ENCODE results near the gene HSPBP1.
A peak's percentile ranks its signal among the peaks of the same experiment; 100 is the strongest.
"Not testable (repeated sequence)": the region's sequence is repeated elsewhere in the genome, so short reads cannot be mapped to it uniquely, and the experiment has no call there.

Gene HSPBP1, protein sequence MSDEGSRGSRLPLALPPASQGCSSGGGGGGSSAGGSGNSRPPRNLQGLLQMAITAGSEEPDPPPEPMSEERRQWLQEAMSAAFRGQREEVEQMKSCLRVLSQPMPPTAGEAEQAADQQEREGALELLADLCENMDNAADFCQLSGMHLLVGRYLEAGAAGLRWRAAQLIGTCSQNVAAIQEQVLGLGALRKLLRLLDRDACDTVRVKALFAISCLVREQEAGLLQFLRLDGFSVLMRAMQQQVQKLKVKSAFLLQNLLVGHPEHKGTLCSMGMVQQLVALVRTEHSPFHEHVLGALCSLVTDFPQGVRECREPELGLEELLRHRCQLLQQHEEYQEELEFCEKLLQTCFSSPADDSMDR

GRCh38 chr19:55279770-55280643 is at the start of gene HSPBP1:
Gene HSPBP1 (minus strand): TSS chr19:55280110. CDS start chr19:55279608, 502 bp downstream.
- peak; percentile 92 to 98 (median 96) for DNase-seq (ENCODE audit: low read depth in 2 of 3, low spot score in 1 of 3)

DNA sequence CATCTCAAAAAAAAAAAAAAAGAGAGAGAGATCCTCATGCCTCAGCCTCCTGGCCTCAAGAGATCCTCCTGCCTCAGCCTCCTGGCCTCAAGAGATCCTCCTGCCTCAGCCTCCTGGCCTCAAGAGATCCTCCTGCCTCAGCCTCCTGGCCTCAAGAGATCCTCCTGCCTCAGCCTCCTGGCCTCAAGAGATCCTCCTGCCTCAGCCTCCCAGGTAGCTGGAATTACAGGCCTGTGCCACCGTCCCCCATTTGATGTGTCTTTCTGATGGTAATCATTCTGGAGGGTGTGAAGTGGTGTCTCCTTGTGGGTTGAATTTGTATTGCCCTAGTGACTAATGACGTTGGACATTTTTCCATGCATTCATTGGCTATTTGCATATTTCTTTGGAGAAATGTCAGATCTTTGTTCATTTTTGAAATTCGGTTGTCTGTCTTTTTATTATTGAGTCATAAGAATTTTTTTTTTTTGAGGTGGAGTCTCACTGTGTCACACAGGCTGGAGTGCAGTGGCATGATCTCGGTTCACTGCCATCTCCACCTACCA is 48.9 kb upstream of the HSPBP1 start:
- DNase-seq (ENCODE audit: low read depth in 2 of 3, low spot score in 1 of 3), result not testable (repeated sequence)

DNA sequence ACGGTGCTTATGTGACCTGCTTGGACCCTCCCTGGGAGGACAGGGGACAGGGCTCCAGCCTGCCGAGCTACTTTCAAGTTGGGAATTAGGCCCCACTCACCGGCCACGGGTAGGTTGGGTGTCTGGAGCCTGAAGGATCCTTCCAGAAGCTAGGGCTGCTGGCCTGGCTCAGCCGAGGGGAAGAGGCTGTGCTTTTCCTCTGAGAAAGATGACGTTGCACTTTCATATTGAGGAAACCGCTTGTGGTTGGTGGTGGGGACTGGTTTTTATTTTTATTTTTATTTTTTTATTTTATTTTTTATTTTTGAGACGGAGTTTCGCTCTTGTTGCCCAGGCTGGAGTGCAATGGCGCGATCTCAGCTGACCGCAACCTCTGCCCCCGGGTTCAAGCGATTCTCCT is 45.3 kb upstream of the HSPBP1 start, which contains the start of gene TMEM150B:
Gene TMEM150B, minus strand, starts transcription at position 170 of the 400 bp plus-strand sequence. CDS start 4,305 bp downstream, outside the sequence.
- no peak for DNase-seq (ENCODE audit: low read depth in 2 of 3, low spot score in 1 of 3)

GRCh38 chr19:55324662-55325061 is 44.8 kb upstream of the HSPBP1 start:
- no peak for DNase-seq (ENCODE audit: low read depth in 2 of 3, low spot score in 1 of 3)

- DNase-seq (ENCODE audit: low read depth in 2 of 3, low spot score in 1 of 3), result no peak
Observed at GRCh38 chr19:55322204-55322885, 42.4 kb upstream of the HSPBP1 start.

DNA sequence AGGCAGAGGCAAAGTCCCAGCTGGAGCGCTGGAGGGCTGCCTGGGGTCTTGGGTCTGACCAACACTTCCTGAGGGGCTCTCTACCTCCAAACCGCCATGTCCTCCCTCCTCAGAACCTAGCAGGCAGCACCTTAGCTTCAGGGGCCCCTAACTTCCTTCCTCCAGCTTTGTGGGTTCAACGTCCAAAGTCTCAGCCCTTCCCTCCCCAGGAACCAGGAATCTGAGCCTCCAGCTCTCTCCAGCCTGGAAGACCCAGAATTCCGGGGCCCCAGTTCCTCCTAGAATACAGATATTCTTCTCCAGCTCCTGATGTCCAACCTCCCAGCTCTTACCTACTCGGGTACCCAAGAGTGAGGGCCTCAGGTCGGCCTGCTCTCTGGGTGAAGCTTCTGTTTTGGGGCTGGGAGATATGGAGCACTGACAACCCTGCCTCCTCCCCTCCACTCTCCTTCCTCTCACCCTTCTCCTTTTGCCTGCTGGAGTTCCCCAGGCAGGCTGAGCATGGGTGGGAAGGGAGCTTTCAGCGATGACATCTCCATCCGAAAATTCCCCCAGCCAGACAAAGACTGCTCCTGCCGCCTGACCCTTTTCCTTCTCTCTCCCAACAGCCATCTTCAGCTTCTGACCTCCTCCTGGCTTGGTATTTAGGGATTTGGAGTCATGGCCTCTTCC is 41.7 kb upstream of the HSPBP1 start:
- DNase-seq (ENCODE audit: low read depth in 2 of 3, low spot score in 1 of 3), result no peak

- DNase-seq (ENCODE audit: low read depth in 2 of 3, low spot score in 1 of 3), result no peak
Observed at GRCh38 chr19:55320844-55321419, 41.0 kb upstream of the HSPBP1 start.

DNA sequence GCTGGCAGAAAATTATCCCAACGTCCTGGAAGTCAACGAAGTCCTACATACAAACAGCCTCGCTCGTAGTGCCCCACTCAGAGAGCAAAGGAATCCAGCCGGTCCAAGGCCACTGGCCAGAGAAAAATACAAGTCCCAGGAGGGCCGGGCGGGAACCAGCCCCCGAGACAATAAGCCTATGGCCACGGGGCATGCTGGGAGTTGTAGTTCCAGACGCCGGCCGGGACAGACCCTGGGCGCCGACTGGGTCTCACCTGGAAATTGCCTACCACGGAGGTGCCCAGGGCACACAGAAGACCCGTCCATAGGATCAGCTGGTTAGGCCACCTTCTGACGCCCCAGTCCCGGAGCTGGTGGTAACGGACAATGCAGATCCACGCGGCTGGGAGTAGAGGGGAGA is 39.9 kb upstream of the HSPBP1 start:
- DNase-seq (ENCODE audit: low read depth in 2 of 3, low spot score in 1 of 3), result no peak

DNA sequence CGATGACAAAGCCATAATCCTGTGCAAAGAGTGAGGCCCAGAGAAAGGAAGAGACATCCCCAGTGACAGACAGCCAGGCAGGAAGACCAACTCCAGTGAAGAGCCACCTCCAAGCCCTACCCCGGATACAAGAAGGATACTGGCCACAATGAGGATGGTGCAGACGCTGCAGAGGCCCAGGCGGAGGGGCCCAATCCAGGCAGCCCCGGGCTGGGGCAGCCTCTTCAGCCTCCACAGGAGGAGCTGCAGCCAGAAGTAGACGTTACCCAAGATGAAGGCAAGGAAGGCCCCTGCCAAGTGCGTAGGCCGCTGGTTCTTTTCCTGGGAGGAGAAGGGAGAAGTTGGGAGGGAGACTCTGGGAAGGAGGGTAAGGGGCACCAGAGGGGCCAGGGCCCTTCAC is 36.7 kb upstream of the HSPBP1 start:
- DNase-seq (ENCODE audit: low read depth in 2 of 3, low spot score in 1 of 3), result no peak

- no peak for DNase-seq (ENCODE audit: low read depth in 2 of 3, low spot score in 1 of 3)
Observed at GRCh38 chr19:55315956-55316525, 36.1 kb upstream of the HSPBP1 start.

DNA sequence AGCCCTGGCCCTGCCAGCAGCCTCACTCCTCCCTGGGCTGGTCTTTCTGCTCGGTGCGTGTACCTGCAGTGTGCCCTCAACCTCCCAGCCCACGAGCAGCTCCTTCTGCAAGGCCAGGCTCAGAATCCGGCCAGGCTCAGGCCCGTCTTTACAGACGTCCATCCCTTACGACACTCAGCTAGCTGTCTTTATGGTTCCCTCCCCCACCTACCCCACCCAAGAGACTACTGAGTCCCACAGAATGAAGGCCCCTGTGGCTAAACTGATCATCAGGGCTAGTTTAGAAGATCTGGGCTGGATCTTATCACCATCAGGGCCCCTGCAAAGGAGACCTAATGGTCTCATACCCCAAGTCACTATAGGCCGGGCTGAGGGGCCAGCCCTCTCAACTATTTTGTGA is 34.5 kb upstream of the HSPBP1 start:
- no peak for DNase-seq (ENCODE audit: low read depth in 2 of 3, low spot score in 1 of 3)

GRCh38 chr19:55312621-55313512 is 33.0 kb upstream of the HSPBP1 start:
- DNase-seq (ENCODE audit: low read depth in 2 of 3, low spot score in 1 of 3), result no peak

DNA sequence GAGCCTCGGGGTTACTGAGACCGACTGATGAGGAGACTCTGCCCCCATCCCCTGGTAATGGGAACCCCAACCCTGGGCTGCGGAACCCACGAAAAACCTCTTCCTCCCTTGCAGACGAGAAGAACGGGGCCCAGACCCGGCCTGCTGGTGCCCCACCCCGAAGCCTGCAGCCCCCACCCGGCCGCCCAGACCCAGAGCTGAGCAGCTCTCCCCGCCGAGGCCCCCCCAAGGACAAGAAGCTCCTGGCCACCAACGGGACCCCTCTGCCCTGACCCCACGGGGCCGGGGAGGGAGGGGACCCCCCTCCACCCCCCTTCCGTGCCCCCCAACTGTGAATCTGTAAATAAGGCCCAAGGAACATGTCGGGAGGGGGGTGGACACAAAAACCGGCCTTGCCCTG is 31.9 kb upstream of the HSPBP1 start:
- no peak for DNase-seq (ENCODE audit: low read depth in 2 of 3, low spot score in 1 of 3)

DNA sequence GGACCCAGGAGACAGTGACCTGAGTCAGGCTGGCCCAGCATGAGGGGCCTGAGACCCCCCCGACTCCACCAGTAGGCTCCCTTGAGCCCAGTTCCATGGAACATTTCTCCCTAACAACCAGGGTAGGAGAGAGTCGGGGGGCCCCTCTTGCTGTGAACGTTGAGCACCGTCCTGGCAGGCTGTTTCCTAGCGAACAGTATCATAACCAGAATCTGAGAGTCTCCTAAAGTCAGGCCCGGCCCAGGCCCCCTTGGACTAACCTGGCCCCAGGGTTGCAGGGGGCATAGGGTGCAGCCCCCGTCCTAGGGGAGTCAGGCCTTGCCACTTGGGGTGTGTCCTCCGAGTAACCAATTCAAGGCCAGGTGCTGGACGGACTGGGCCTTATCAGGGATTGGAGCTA is 31.5 kb upstream of the HSPBP1 start:
- DNase-seq (ENCODE audit: low read depth in 2 of 3, low spot score in 1 of 3), result no peak

DNA sequence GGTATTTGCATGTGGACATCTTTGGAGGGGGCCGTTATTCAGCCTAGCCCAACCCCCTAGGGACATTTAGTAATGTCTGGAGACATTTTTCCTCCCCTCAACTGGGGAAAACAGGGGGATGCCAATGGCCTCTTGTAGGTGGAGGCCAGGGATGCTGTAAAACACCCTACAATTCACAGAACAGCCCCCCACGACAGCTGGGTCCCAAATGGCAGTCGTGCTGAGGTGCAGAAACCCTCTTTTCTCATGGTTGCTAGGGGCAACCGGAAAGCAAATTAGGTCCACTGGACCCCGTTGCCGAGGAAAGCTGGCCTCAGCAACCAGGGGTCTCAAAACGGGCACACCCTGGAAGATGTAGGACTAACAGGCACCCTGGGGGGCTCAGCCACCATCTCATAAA is 30.6 kb upstream of the HSPBP1 start:
- DNase-seq (ENCODE audit: low read depth in 2 of 3, low spot score in 1 of 3), result no peak

- DNase-seq (ENCODE audit: low read depth in 2 of 3, low spot score in 1 of 3), result no peak
Observed at GRCh38 chr19:55309448-55309847, 29.5 kb upstream of the HSPBP1 start.

- no peak for DNase-seq (ENCODE audit: low read depth in 2 of 3, low spot score in 1 of 3)
Observed at GRCh38 chr19:55308281-55308680, 28.4 kb upstream of the HSPBP1 start.

- no peak for DNase-seq (ENCODE audit: low read depth in 2 of 3, low spot score in 1 of 3)
Observed at GRCh38 chr19:55306712-55307111, 26.8 kb upstream of the HSPBP1 start.

DNA sequence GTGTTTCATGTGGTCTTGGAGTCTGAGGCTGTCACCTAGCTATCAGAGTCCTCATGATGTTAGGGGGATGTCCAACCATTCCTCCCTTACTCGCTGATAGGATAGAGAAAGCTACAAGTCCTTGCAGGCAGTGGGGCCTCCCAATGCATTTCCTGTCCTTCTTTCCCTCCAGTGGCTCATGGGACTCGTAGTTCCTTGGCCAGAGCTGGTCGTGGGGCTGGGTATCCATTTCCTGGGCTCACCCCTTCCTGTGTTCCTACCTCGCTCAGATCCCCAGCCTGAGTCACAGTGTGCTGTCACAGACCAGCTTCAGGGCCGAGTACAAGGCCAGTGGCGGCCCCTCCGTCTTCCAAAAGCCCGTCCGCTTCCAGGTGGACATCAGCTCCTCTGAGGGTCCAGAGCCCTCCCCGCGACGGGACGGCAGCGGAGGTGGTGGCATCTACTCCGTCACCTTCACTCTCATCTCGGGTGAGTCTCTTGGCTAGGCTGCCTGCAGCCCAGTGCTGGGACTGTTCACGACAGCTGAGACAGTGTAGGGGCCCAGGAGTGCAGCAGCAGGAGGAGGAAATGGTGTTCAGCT is 26.2 kb upstream of the HSPBP1 start:
- DNase-seq (ENCODE audit: low read depth in 2 of 3, low spot score in 1 of 3), result no peak

All from stimulated activated CD4-positive, alpha-beta T cell treated with anti-CD3 and anti-CD28 coated beads, Interleukin-12 subunit alpha, Interleukin-12 subunit beta, amount 100 ng/mL, for 48 hours (primary cell).